HK-2 (cell line): Measurements from ENCODE around the gene ARHGAP6.
"Not testable (repeated sequence)": the region's sequence is repeated elsewhere in the genome, so short reads cannot be mapped to it uniquely, and the experiment has no call there.

Experiments used
- DNase-seq: peaks from one replicate; pipeline ENCODE4 v3.0.0-alpha.2; 2018; ENCODE audit not compliant: unreplicated experiment

The ARHGAP6 gene

DNA sequence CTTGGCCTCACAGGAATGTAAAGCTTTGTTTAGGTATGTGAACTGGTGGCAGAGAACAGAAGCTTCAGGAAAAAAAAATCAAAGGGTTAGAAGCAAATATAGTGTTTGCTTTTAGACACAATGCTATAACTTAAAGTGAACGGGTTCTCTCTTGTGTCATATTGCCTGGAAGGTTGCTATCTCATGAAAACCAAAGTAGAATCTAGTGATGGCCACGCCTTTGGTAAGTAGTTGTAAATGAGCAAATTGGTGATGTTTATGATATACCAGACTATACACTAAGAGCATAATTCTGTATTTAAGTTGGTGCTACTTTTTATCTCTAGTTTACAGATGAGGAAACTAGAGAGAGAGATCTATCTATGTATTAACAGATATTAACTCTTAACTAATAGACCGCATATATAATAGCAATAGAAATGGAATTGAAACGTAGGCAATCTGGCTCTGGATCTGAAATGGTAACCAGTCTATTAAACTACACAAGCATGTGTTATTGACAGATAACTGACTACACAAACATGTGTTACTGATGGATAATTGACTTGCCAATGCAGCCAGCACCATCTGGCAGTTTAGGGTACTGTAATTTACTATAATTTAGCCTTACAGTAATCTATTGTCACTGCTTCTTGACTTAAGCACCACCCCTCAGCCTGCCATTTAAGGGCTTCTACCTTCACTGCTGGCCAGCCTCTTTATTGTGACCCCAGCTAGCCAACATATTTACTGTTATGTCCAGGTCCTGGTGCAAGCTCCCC lies 513.7 kb downstream of the ARHGAP6 start:
- DNase-seq: no peak

DNA sequence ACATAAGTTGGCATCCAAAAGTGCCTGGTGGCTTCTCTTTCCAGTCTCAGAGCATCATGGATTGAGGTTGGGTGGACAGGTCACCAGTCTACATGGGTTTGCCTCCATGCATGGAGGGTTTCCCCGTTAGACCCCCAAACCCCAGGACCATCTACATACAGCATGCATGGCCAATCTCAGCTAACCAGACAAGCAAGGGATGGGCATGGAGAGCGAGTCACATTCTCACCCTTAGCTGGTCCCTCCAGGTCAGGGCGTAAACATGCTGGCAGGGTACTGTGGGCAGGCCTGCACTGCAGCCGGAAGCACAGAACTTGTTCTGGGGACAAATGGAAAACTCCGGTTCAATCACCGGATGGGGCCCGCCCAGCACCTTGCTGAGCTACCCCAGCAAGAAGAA lies 517.3 kb downstream of the ARHGAP6 start:
- no peak for DNase-seq

DNA sequence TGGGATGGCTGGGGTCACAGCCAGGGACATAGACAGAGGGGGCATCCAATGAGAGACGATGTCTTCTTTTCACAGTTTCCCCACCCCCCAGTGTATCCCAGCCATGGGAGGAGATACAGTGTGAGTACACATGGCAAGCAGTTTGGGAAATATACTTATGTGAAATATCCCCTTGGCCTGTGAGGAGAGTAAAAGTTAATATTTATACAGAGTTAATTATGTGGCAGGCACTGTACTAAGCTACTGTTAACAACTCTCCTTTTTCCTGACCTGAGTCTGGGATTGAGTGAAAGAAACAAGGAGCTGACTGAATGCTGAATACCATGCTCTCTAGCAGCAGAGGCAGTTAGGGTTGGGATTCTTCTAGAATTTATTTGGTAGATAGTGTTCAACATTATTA lies 519.3 kb downstream of the ARHGAP6 start:
- no peak for DNase-seq

DNA sequence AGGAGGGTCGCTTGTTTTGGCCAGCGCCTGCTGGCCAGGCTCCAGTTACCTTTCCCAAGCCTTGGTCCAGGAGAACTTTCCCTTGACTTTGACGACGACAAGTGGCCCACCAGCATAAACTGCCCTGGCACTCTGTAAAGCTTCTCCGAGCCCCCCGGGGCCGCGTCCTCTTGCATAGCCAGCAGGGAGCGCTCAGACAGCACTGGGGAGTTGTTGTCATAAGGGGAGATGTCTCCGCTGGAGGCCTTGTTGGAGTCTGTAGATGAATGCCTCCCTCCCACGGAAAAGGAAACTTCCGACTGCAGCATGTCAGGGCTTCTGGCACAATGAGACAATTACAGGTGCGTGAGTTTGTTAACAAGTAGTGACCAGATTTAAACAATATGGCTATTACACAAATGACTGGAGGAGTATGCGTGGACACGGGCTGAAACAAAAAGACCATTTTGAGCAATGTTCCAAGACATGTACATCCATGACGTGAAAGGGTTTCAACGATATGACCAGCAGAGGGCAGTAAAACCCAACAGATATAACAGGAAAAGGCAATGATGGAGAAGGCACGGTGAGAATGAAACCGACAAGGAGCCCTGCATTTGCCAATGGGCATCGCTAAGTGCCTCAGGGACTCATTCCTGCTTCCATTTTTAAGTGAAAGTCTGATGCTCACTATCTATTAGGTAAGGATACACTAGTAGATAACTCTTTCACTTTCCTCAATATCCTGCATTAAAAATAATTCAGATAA lies 521.6 kb downstream of the ARHGAP6 start:
- peak; percentile 44 for DNase-seq

DNA sequence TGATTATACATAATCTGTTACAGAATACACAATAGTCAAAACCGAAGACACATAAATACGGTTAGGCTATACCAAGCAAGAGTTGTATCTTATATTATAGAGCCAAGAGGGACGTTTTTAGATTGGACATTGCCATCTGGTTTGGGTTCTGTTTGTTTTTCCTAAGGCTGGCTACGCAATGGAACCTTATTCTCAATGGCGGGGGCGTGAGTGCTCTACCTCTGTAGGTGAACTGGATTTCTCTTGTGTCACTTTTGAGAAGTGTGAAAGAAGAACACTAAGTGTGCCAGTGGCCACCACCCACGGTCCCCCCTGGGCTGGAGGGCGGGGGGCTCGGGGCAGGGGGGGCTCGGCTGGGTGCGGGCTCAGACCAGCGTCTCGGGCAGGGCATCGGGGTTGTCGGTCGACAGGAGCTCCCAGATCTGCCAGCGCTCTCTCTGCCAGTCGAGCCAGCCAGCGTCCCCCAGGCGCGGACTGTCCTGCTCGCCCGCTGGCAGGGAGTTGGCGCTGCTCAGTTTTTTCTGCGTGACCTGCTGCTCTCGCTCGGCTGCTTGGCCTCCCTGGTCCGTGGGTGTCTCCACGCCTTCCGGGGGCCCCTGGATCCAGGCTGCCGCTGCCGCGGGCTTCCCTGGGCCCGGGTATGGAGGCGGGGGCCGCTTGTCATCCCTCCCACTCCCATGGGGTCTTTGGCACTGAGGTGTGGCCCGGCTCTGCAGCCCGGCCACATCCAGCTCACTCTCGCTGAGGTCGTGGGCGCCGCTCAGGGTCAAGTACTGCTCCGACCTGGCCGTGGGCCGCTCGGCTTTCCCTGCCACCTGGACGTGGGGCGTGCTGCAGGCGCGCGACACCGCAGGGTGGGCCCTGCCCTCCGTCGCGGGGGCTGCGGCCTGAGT lies 527.0 kb downstream of the ARHGAP6 start:
- DNase-seq: no peak

DNA sequence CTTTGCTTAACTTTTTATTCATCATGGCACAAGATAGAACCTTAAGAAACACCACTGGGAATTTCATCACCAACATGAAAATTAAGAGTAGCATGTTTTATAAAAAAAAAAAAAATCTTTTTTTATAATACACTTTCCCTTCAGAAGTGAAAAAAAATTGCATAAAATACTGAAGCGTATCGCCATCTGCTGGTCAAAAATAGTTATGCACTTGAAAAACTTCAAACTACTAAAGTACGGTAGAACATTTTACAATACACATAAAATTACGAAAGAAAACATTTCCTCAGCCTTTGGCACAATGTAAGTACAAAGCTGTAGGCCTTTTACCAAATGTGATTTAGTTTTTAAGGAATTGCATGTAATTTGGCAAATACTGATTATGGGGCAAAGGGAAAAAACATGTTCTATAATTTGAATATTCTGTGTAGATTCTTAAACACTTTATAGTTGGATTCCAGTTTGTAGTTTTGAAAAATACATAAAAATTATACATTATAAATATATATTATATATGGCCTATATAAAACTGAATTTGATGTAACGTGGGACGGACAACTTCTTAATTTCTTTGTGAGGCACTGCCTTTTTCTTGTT lies 528.1 kb downstream of the ARHGAP6 start:
- DNase-seq: no peak

DNA sequence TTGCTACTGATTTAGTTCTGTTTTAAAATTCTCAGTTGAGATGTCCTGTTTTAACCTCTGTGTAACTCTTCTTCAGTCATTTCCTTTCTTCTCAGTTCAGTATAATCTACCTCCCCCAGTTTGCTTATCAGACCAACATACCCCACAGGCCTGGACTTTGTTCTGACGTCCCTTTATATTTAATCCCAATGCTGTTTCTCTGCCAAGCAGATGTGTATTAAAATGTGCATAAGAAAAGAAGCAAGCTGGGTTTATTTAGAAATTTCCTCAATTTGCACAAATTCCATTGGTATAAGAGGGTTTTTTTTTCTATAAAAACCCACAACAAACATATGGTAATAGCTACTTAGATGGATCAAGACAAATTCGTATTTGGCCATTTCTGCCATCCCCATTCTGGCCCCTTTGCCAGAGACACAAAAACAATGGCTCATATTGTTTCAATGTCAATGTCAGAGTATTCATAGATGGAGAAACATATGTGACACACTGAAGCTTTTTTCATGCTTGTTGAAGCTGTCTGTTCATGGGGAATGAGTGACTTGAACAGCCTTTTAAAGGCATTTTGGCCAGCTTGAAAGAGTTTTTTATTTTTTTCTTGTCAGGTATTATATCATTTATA lies 530.0 kb downstream of the ARHGAP6 start:
- DNase-seq: no peak

DNA sequence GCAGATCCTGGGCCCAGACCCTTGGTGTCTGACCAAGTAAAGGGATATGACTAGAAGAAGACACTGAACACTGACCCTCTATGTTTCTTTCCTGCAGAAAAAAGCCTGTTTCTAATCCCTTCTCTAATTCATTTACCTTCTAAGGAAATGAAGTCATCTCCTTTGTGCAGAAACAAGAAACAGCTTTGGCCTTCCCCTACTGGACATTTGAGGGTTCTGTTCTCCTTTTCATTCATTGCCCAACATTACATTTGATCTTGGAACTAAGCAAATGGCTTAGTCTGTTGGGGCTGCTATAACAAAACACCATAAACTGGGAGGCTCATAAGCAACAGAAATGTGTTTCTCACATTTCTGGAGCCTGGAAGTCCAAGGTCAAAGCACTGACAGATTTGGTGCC lies 534.6 kb downstream of the ARHGAP6 start:
- no peak for DNase-seq

DNA sequence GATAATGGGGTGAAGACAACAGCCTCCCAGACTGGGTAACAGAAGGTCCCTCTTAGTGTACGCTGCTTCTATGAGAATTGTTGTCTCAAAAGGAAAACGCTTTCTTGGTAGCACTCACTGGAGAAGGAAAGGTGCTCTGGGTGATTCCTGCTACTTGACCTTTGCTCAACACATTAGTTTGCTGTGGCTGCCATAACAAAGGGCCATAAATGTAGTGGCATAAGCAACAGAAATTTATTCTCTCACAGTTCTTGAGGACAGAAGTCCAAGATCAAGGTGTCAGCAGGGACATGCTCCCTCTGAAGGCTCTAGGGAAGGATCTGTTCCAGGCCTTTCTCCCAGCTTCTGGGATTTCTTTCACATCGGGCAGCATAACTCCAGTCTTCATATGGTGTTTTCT lies 535.6 kb downstream of the ARHGAP6 start:
- no peak for DNase-seq

DNA sequence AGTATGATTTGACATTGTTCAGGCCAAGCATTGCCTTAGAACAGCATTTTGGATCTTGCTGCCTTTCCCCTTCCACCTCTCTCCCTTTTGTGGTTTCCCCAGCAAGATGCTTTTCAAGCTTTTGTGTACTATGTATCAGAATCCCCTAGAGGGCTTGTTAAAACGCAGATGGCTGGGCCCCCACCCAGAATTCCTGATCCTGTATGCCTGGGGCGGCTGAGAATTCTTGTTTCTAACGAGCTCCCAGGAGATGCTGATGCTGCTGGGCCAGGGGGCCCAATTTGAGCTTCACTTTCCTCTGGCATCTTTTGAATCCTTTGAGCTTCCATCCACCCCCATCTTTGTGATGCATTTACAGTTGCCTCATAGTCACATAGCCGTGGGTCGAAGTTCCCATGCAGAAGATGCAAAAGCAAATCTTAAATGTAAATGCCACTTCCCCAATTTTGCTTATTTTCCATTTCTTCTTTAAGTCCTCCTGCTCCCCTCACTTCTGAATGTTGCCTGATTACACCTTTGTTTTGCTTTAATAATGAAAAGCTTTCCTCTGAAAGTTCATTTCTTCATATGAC lies 536.1 kb downstream of the ARHGAP6 start:
- DNase-seq: no peak

DNA sequence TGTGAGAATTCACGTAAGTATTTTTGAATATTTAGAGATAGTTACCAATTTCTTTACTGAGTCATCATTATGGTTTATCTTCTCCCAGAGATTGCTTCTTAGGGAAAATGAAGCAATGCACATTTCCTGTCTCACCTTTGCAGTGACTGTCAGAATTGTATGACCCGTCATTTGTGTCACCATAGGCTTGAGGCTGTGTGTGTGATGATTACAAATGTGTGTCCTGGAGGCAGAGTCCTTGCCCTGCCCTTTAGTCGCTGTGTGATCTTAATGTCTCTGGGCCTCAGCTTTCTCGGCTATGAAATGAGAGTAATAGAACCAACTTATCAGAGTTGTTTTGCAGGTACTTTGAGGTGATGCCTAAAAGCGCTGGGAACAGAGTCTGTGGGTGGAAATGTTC lies 540.7 kb downstream of the ARHGAP6 start:
- no peak for DNase-seq

DNA sequence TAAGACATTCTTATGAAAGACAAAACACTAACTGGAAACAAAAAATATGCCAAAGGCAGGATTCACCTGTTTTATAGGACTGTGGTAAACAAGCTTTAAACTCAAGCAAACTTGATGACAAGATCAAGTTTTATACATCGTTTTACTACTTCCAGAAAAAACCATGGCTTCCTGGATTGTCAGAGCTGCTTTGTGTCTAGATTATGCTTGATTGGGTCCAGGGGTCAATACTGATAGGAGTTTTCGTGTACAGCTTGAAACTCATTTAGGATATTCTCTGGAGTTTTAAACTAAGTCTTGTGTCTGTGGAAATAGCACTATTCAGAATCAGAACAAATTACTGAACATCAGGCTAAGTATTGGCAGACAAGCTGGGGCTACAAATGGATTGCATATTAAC lies 541.6 kb downstream of the ARHGAP6 start:
- no peak for DNase-seq

DNA sequence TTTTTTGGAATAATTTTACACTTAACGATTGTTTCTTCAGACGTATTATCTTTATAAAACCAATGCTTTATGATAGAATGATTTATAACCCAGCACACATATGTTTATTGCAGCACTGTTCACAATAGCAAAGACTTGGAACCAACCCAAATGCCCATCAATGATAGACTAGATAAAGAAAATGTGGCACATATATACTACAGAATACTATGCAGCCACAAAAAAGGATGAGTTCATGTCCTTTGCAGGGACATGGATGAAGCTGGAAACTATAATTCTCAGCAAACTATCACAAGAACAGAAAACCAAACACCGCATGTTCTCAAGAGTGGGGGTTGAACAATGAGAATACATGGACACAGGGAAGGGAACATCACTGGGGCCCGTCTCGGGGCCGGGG lies 542.6 kb downstream of the ARHGAP6 start:
- not testable (repeated sequence) for DNase-seq

DNA sequence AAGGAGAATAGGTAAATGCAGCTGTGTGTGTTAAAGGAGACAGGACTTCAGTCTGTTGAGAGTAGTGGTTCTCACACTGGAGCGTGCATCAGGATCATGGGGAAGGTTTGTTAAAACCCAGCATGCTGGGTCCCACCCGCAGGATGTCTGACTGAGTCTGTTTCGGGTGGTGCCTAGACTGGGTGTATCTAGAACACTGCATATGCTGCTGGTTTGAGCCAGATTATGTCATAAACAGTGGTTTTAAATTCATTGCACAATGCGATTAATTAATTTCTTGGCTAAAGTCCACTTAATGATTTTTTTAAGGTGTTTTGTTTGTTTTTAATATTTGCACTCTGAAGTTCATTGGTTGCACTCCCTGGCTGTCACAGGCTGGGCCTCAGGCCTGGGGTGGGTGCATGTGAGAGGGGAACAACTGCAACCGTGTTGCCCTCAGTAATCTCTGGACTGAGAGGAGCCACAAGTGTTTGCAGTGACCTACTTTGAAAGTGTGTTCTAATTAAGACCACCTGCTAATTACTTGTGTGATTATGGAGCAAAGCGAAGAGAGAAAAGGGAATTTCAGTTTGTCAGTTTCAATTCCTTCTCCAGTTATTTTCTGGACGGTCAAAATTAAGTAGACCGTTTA lies 546.3 kb downstream of the ARHGAP6 start:
- no peak for DNase-seq

DNA sequence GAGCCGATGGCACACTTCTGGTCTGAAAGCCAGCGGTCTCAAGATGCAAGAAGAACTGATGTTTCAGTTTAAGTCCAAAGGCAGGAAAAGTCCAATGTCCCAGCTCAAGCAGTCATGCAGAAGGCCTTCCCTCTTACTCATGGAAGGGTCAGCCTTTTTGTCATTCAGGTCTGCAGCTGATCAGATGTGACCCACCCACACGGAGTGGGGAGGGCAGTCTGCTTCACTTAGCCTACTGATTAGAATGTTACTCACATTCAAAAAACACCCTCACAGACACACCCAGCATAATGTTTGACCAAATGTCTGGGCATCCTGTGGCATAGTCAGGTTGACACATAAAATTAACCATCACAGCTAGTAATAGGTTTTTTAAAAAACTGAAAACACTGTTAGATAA lies 548.0 kb downstream of the ARHGAP6 start:
- no peak for DNase-seq

DNA sequence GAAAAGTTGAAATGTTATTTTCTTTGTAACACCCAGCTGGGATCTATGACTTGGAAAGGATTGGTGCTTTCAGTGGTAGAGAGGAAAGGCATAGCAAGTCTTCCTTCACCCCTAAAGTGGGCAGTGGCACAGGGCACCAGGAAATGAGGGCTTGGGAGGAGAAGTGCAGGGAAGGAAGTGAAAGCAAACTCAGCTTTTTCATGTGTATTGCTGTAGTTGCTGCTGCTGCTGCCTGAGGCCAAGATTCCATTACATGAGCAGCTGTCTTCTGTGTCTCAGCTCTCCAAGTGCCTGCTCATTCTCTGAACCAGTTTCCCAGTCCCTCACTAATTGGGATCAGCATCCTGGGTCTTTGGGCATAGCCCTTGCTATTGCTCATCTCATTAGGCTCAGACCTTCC lies 552.0 kb downstream of the ARHGAP6 start:
- no peak for DNase-seq

DNA sequence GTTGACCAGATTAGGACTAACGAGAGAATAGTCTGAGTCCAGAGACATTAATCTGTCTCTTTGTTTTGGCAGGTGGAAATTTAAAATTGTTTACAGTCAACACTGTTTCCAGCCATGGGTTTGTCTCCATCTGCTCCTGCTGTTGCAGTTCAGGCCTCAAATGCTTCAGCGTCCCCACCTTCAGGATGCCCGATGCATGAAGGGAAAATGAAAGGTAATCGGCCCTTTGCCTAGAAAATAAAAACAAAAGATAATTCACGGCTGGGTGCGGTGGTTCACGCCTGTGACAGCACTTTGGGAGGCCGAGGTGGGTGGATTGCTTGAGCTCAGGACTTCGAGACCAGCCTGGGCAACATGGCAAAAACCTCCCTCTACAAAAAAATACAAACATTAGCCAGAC lies 553.8 kb downstream of the ARHGAP6 start:
- DNase-seq: no peak

DNA sequence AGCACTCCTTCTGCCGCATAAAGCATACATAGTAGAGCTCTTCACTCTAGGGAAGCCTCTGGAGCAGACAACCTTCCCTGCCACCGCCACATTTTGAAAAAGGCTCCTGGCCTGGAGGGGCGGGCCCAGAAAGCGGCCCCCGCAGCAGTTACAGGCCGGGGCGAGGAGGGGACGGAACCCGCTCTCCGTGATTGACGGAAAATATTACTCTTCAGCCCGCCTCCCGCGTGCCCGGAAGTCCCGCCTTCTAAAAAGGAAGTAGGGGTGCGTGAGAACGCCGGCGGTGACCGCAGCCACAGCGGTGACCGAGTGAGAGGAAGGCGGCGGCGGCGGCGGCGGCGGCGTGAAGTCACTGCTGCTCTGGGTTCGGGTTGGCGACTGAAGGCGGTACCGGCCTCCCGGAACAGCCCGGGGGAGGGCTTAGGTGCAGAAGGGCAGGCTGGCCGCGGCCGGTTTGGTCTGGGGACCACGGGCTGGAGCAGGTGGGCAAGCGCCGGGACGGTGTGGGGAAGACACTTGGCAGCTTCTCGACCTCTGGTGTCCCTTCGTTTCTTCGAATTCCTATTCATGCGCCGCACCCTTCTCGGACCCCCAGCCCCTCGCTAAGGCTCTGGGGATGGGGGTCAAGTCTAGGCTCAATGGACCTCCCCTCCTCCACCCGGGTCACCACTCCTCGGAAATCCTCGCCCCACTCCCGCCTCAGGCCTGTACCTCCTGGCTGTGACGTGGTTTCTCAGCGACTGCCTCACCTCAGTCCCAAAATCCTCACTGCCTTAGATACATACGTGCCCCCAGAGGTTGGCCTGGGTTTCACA lies 554.5 kb downstream of the ARHGAP6 start, which contains the start of gene HCCS:
Gene HCCS, plus strand, starts transcription at position 296 of the 815 bp plus-strand sequence. CDS start 729 bp downstream, outside the sequence.
- DNase-seq: peak; percentile 84

DNA sequence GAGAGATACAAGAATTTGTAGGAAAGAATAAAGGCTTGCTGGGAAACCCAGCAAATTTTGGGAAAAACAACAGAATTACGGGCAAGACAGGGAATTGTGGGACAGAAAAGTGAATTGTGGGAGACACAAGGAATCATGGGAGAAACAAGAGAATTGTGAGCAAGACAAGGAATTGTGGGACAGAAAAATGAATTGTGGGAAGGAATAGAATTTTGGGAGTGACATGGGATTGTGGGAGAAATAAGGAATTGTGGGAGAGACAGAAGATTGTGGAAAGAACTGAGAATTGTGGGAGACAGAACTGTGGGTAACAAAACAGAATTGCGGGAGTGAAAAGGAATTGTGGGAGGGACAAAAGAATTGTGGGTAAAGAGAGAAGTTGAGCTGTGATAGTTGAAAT lies 555.8 kb downstream of the ARHGAP6 start:
- DNase-seq: no peak
